IPS DF 6.9 (cell line): ENCODE results near the gene IL18RAP.

ENCODE experiments used
- DNase-seq: peaks from one replicate; pipeline ENCODE4 v3.0.0-alpha.2; 2013; ENCODE audit warnings: low read depth, low spot score
- H3K27ac ChIP-seq: one replicate; pipeline ENCODE4 v1.5.1; 2013; ENCODE audit warnings: low read length, control low read depth
- H3K27me3 ChIP-seq: 2 replicates; pipeline ENCODE4 v1.6.1; 2013; ENCODE audit warnings: mild to moderate bottlenecking, low read length; ENCODE audit not compliant: control insufficient read depth, insufficient read depth
- H3K36me3 ChIP-seq: 2 replicates; pipeline ENCODE4 v1.6.1; 2013; ENCODE audit warnings: low read length; ENCODE audit not compliant: control insufficient read depth, insufficient read depth
- H3K4me1 ChIP-seq: 2 replicates; pipeline ENCODE4 v1.6.1; 2013; ENCODE audit warnings: low read length; ENCODE audit not compliant: control insufficient read depth, insufficient read depth
- H3K4me3 ChIP-seq: 2 replicates; pipeline ENCODE4 v1.5.1; 2013; ENCODE audit warnings: mild to moderate bottlenecking, low read length
- H3K9me3 ChIP-seq: 2 replicates; pipeline ENCODE4 v1.6.1; 2013; ENCODE audit warnings: low read length, inconsistent platforms; ENCODE audit not compliant: control insufficient read depth, insufficient read depth
- WGBS: extraction: QIAGEN DNeasy Blood & Tissue Kit; methylation state at CpG from one replicate; pipeline ENCODE4 v1.1.7; 2013; ENCODE audit warnings: mixed read lengths, missing lambda C conversion rate; ENCODE audit not compliant: insufficient read length, insufficient coverage; 5-methylcytosine and 5-hydroxymethylcytosine counted together

IL18RAP gene

DNA sequence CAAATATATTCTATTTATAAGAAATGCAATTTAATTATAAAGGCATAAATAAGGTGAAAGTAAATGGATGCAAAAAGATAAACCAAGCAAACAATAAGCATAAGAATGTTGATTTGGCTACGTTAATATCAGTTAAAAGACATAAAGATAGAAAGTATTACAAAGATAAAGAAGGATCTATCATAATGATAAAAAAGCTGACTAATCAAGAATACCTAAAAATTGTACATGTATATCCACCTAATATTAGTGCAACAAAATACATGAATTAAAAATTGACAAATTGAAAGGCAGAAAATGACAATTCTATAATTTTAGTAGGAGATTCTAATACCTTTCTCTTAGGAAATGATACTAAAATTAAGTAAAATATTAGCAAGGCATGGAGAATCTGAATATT lies 71.6 kb downstream of the IL18RAP start:
- no peaks in the 10 kb centered on the region for H3K4me1 ChIP-seq
- no peak for DNase-seq
- no peak overlapping the region for H3K4me3 ChIP-seq
- no peaks in the 10 kb centered on the region for H3K9me3 ChIP-seq
- H3K27me3 ChIP-seq, result no peaks in the 10 kb centered on the region
- no peaks in the 10 kb centered on the region for H3K36me3 ChIP-seq
- WGBS, result no CpG with 5 or more reads among the region's 1 CpG
- no peak overlapping the region for H3K27ac ChIP-seq

DNA sequence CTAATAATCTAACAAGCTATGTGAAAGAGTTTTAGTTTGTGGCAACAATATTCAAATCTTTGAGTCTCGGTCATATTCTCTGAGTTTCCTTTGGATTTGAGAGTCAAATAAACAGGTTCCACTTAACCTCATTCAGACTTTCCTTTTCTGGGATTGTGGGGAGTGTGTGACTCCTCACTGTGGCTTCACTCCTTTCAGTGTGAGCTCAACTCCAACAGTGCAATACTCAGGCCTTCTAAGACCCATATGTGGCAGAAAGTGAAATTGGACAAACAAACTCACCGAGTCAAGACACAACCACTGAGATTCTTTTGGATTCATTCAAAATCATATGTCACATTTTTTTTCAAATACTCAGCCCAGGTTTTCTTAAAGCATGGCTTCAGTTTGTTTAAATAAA lies 75.5 kb downstream of the IL18RAP start:
- H3K4me3 ChIP-seq, result no peak overlapping the region
- H3K4me1 ChIP-seq, result no peaks in the 10 kb centered on the region
- H3K27me3 ChIP-seq, result no peaks in the 10 kb centered on the region
- no CpG with 5 or more reads among the region's 2 CpGs for WGBS
- no peak for DNase-seq
- H3K27ac ChIP-seq, result no peak overlapping the region
- no peaks in the 10 kb centered on the region for H3K9me3 ChIP-seq
- H3K36me3 ChIP-seq, result no peaks in the 10 kb centered on the region

DNA sequence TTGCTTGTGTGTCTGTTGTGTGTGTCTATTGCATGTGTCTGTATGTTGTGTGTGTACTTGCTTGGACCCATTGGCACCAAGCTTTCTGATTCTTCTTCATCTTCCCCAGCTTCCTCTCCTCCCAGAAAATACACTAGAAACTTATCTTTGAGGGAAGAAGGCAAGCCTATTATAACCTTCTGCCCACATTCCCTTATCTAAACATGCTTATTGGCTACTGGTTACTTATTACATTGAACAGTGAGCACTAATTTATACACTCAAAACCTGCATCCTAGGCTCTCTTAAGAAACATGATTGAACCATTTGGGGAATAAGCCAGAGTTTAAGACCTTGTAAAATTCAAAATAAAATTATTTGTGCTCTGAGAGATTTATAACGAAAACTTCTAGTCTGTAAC lies 76.6 kb downstream of the IL18RAP start:
- no peaks in the 10 kb centered on the region for H3K4me1 ChIP-seq
- whole genome bisulfite sequencing, result no CpG with 5 or more reads among the region's 1 CpG
- no peaks in the 10 kb centered on the region for H3K36me3 ChIP-seq
- no peak overlapping the region for H3K27ac ChIP-seq
- H3K9me3 ChIP-seq, result no peaks in the 10 kb centered on the region
- DNase-seq, result no peak
- no peak overlapping the region for H3K4me3 ChIP-seq
- H3K27me3 ChIP-seq, result no peaks in the 10 kb centered on the region
